Skeletal muscle cell (primary cell): ENCODE data around the gene CEP57.
A peak's percentile ranks its signal among the peaks of the same experiment; 100 is the strongest.

Source experiments
- DNase-seq: peaks from one replicate; pipeline ENCODE4 v3.0.0-alpha.2; 2010; ENCODE audit warnings: low read depth
- H3K4me3 ChIP-seq: 2 replicates; pipeline ENCODE4 v1.5.1; 2011; ENCODE audit warnings: low read depth, mild to moderate bottlenecking, control low read depth, low read length, moderate library complexity

The CEP57 gene

GRCh38 chr11:95790123-95790932 is at the start of gene CEP57:
Gene CEP57, plus strand, starts transcription at chr11:95790498. Its CDS starts 201 bp downstream, at chr11:95790699.
- DNase-seq = peak; percentile 96
- H3K4me3 ChIP-seq = peak within 1 kb of the TSS; percentile 96

GRCh38 chr11:95750101-95750500 is 40.2 kb upstream of the CEP57 start:
- no peak overlapping the region for H3K4me3 ChIP-seq
- no peak for DNase-seq

GRCh38 chr11:95751515-95751914 is 38.8 kb upstream of the CEP57 start:
- no peak overlapping the region for H3K4me3 ChIP-seq
- DNase-seq = no peak

- DNase-seq = no peak
- no peak overlapping the region for H3K4me3 ChIP-seq
Measured at GRCh38 chr11:95760941-95761340, 29.4 kb upstream of the CEP57 start.

- DNase-seq = no peak
- H3K4me3 ChIP-seq = no peak overlapping the region
Measured at GRCh38 chr11:95762534-95762933, 27.8 kb upstream of the CEP57 start.

GRCh38 chr11:95764267-95764898 is 25.9 kb upstream of the CEP57 start:
- DNase-seq = peak; percentile 17
- H3K4me3 ChIP-seq = no peak overlapping the region

- H3K4me3 ChIP-seq = no peak overlapping the region
- no peak for DNase-seq
Measured at GRCh38 chr11:95766701-95767100, 23.6 kb upstream of the CEP57 start.

GRCh38 chr11:95767498-95767897 is 22.8 kb upstream of the CEP57 start:
- H3K4me3 ChIP-seq = no peak overlapping the region
- peak; percentile 48 for DNase-seq

GRCh38 chr11:95768521-95768920 is 21.8 kb upstream of the CEP57 start:
- no peak overlapping the region for H3K4me3 ChIP-seq
- no peak for DNase-seq

GRCh38 chr11:95776859-95777258 is 13.4 kb upstream of the CEP57 start:
- no peak overlapping the region for H3K4me3 ChIP-seq
- no peak for DNase-seq

GRCh38 chr11:95778699-95779098 is 11.6 kb upstream of the CEP57 start:
- no peak for DNase-seq
- H3K4me3 ChIP-seq = no peak overlapping the region

- no peak overlapping the region for H3K4me3 ChIP-seq
- DNase-seq = no peak
Measured at GRCh38 chr11:95780544-95780943, 9.8 kb upstream of the CEP57 start.

GRCh38 chr11:95788921-95789505 is 1.3 kb upstream of the CEP57 start:
- peak overlapping the region; percentile 96 for H3K4me3 ChIP-seq
- no peak for DNase-seq

- peak within 1 kb of the TSS; percentile 96 for H3K4me3 ChIP-seq
- peak; percentile 96 for DNase-seq
Measured at GRCh38 chr11:95789506-95790122, 684 bp upstream of the CEP57 start, which contains the start of gene FAM76B. Gene FAM76B, minus strand, starts transcription at chr11:95789782. Its CDS starts 304 bp downstream, at chr11:95789478.

GRCh38 chr11:95790933-95791708 is 823 bp downstream of the CEP57 start:
- peak; percentile 25 for DNase-seq
- peak overlapping the region; percentile 96 for H3K4me3 ChIP-seq

GRCh38 chr11:95791709-95792033 is 1.4 kb downstream of the CEP57 start:
- DNase-seq = no peak
- H3K4me3 ChIP-seq = peak overlapping the region; percentile 96

GRCh38 chr11:95792200-95792599 is 1.9 kb downstream of the CEP57 start:
- DNase-seq = no peak
- H3K4me3 ChIP-seq = no peak overlapping the region

GRCh38 chr11:95792700-95793099 is 2.4 kb downstream of the CEP57 start:
- H3K4me3 ChIP-seq = no peak overlapping the region
- no peak for DNase-seq

GRCh38 chr11:95793116-95793515 is 2.8 kb downstream of the CEP57 start:
- no peak for DNase-seq
- no peak overlapping the region for H3K4me3 ChIP-seq
